GM18499 (cell line): ENCODE measurements around the gene ZBED3.

ENCODE experiments used
- ATAC-seq: cut with Tn5 transposase; IDR thresholded peaks from one replicate; pipeline ENCODE4 v1.9.1; 2021; ENCODE audit warnings: moderate number of reproducible peaks; ENCODE audit not compliant: insufficient read depth, unreplicated experiment

The ZBED3 gene

GRCh38 chr5:77022511-77023417 lies 64.3 kb downstream of the ZBED3 start:
- no peak for ATAC-seq
